Stomach (tissue), 4 donors: ENCODE data around the gene PDZRN3.

Source experiments
- EP300 ChIP-seq: sonication (generic); formaldehyde crosslinking; IDR thresholded peaks from one replicate; pipeline ENCODE4 v1.6.1; 2017; ENCODE audit warnings: antibody characterized with exemption
- POLR2A ChIP-seq, 4 donors: fragments of 450-650 bp; IDR thresholded peaks; one replicate each; pipeline ENCODE4 v1.6.1; 2016; ENCODE audit warnings: antibody characterized with exemption in 4 of 4, control low read depth in 2 of 4, mild to moderate bottlenecking in 1 of 4, moderate library complexity in 1 of 4
- POLR2AphosphoS5 ChIP-seq, 3 donors: sonication (generic); formaldehyde crosslinking; IDR thresholded peaks; one replicate each; pipeline ENCODE4 v1.6.1; 2016; ENCODE audit warnings: antibody characterized with exemption in 3 of 3
- TF ChIP-seq, protein P1 (sequence below), 7 experiments: fragments of 450-650 bp in 4 of 7; fragments of 200-600 bp in 3 of 7; sonication (generic) in 3 of 7; IDR thresholded peaks; one replicate each; pipeline ENCODE4 v1.5.1; 2016 to 2019; ENCODE audit warnings: antibody characterized with exemption in 7 of 7, control low read depth in 2 of 7, mild to moderate bottlenecking in 1 of 7

DNA sequence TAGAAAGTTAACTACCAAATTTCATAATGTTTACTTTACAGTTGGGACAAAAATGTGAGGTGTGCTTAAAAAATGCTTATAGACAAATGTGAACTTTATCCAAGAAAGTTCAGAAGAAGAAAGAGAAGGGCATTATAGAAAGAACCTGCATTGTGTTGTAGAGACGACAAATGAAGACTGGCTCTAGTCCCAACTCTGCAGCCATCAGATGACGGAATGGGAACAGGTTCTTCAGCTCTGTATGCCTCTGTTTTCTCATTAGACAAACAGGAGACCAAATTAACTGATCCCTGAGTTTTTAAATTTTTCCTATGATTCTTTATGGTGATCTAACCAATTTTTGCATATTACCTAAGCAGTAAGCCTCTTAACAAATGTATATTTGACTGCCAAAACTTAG, 49.2 kb downstream of the PDZRN3 start:
- TF ChIP-seq POLR2A (IDR thresholded peaks at IDR 0.05): no peak
- TF ChIP-seq, protein P1, sequence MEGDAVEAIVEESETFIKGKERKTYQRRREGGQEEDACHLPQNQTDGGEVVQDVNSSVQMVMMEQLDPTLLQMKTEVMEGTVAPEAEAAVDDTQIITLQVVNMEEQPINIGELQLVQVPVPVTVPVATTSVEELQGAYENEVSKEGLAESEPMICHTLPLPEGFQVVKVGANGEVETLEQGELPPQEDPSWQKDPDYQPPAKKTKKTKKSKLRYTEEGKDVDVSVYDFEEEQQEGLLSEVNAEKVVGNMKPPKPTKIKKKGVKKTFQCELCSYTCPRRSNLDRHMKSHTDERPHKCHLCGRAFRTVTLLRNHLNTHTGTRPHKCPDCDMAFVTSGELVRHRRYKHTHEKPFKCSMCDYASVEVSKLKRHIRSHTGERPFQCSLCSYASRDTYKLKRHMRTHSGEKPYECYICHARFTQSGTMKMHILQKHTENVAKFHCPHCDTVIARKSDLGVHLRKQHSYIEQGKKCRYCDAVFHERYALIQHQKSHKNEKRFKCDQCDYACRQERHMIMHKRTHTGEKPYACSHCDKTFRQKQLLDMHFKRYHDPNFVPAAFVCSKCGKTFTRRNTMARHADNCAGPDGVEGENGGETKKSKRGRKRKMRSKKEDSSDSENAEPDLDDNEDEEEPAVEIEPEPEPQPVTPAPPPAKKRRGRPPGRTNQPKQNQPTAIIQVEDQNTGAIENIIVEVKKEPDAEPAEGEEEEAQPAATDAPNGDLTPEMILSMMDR (IDR thresholded peaks at IDR 0.05): no peak
- TF ChIP-seq POLR2AphosphoS5 (IDR thresholded peaks at IDR 0.05): no peak
- no peak for TF ChIP-seq EP300
